Measurements from ENCODE around the gene SCGB1D4.
"Not testable (repeated sequence)": the region's sequence is repeated elsewhere in the genome, so short reads cannot be mapped to it uniquely, and the experiment has no call there.

The SCGB1D4 gene

GRCh38 chr11:62298975-62299374 is at the start of gene SCGB1D4:
TSS of gene SCGB1D4 (minus strand) at chr11:62299075. CDS start at chr11:62299010, 65 bp downstream.
- DNase-seq, result no peak

- no peak for DNase-seq
Measured at GRCh38 chr11:62345861-62346260, 47.0 kb upstream of the SCGB1D4 start.

DNA sequence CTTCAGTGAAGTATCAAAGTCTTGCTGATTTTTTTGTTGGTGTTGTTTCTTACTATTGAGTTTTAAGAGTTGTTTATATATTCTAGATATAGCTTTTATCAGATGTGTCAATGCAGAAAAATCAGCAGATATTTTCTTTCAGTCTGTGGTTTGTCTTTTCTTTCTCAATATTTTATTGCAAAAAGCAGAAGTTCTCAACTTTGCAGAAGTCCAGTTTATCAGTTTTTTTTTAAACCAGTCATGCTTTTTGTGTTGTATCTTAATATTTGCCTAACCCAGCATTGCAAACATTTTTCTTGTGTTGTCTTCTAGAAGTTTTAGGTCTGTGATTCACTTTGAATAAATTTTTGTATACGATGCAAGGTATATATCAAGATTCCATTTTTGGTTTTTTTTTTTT is 45.3 kb upstream of the SCGB1D4 start:
- no peak for DNase-seq

- not testable (repeated sequence) for DNase-seq
Measured at GRCh38 chr11:62343646-62344190, 44.8 kb upstream of the SCGB1D4 start.

DNA sequence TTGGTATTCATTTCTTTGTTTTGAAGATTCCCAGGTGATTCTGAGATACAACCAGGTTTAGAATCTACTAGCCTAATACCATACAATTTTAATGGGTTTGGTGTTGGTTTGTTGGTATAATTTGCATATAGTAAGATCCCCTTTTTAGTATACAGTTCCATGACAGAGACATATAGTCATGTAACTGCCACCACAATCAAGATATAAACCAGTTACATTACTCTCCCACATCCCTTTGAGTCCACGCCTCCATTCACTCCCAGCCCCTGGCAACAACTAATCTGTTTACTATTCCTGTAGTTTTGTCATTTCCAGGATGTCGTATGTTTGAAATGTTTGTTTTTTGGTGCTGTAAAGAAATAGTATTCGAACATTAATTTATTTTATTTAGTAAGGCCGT is 42.7 kb upstream of the SCGB1D4 start:
- DNase-seq, result no peak

GRCh38 chr11:62340269-62340901 is 41.5 kb upstream of the SCGB1D4 start:
- peak; percentile 61 for DNase-seq

DNA sequence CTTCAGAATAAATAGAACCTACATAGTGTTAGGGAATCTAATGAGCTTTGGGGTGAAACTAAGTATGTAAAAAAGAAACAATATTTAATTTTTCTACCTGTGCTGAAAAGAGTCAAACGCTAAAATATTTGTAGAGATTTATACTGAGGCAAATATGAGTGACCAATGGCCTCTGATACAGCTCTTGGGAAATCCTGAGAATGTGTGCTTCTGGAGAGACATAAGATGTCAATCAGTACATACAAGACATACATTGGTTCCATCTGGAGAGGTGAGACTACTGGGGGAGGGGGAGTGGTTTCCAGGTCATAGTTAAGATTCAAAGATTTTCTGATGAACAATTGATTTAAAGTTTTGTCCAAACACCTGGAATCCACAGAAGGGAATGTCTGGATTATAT is 39.3 kb upstream of the SCGB1D4 start:
- DNase-seq, result no peak

GRCh38 chr11:62337303-62338181 is 38.7 kb upstream of the SCGB1D4 start, which contains the start of gene ASRGL1:
TSS of gene ASRGL1 (plus strand) at chr11:62337448. CDS start at chr11:62337978, 530 bp downstream.
- peak; percentile 79 for DNase-seq

- DNase-seq, result not testable (repeated sequence)
Measured at GRCh38 chr11:62336949-62337302, 38.1 kb upstream of the SCGB1D4 start.

DNA sequence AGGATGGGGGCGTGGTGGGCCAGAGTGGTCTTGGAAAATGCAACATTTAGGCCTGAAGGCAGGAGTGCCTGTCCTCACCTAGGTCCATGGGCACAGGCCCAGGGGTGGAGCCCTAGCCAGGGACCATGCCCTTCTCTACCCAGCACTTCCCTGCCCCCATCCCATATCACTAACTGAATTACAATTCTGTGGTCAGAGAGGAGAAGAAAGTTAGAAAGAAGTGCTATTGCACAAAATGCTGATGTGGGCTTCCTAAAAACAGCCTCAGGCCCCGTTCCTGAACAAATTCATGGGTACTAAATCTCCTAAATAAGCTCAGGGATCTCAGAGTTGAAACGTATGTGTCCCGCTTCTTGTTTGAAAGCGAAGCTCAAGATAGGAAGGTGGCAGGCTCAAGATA is 34.9 kb upstream of the SCGB1D4 start:
- DNase-seq, result no peak

- not testable (repeated sequence) for DNase-seq
Measured at GRCh38 chr11:62331264-62331663, 32.4 kb upstream of the SCGB1D4 start.

DNA sequence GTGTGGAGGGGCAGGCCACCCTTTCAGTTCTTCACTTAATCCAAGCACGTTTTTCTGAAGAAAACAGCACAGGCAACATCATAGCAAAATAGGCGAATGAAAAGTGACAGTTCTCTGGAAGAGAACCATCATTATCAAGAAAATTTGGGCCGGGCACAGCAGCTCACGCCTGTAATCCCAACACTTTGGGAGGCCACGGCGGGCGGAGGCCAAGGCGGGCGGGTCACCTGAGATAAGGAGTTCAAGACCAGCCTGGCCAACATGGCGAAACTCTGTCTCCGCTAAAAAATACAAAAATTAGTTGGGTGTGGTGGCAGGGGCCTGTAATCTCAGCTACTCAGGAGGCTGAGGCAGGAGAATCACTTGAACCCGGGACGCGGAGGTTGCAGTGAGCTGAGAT is 28.7 kb upstream of the SCGB1D4 start:
- DNase-seq, result not testable (repeated sequence)

- not testable (repeated sequence) for DNase-seq
Measured at GRCh38 chr11:62326719-62327118, 27.8 kb upstream of the SCGB1D4 start.

DNA sequence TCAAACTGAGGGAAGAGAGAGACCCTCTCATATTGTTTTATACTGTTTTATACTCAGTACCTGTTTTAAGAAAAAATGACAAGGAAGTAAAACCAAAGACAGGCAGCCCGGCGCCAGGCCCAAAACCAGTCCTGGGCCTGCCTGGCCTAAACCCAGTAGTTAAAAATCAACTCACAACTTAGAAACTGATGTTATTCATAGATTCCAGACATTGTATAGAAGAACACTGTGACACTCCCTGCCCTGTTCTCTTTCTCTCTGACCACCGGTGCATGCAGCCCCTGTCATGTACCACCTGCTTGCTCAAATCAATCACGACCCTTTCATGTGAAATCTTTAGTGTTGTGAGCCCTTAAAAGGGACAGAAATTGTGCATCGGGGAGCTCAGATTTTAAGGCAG is 26.9 kb upstream of the SCGB1D4 start:
- not testable (repeated sequence) for DNase-seq

GRCh38 chr11:62324731-62325556 is 26.1 kb upstream of the SCGB1D4 start:
- DNase-seq, result peak; percentile 54

DNA sequence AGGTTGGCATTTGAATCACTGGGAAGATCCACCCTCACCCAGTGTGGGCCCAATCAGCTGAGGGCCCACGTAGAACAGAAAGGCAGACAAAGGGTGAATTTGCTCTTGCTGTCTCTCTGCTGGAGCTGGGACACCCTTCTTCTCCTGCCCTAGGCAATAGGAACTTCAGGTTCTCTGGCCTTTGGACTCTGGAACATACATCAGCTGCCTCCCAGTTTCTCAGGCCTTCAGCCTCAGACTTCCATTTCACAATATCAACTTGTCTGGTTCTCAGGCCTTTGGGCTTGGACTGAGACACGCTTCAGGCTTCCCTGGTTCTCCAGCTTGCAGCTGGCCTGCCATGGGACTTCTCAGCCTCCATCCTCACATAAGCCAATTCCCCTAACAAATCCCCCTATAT is 23.6 kb upstream of the SCGB1D4 start:
- no peak for DNase-seq

DNA sequence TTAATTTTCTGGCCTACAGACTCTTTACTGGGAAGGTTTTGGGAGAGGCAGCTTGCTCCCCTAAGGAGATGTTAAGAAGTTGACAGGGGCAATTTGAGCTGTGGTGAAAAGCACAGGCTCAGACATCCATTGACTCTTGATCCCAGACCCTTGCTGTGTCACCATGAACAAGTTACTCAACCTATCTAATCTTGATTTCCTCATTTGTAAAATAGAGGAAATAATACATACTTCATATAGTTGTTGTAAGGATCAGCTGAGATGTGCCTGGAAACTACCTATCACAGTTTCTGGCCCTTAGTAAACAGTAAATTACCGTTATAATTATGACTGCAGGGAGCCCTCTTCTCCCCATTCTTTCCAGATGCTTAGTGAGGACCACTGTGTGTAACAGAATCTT is 16.6 kb upstream of the SCGB1D4 start:
- no peak for DNase-seq

- no peak for DNase-seq
Measured at GRCh38 chr11:62309991-62310390, 11.1 kb upstream of the SCGB1D4 start.

DNA sequence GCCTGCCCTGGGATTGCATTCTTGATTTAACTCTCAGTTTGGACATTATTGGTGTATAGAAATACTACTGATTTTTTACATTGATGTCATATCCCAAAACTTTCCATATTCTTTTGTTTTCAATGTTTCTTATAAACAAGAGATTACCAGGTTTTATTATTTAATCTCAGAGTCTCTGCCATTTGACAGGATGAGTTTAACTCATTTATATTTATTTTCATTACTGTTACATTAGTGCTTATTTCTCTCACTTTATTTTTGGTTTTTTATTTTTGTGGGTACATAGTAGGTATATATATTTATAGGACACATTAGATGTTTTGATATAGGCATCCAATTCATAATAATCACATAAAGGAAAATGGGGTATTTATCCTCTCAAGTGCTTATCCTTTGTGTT is 9.1 kb upstream of the SCGB1D4 start:
- DNase-seq, result no peak

GRCh38 chr11:62306227-62306626 is 7.4 kb upstream of the SCGB1D4 start:
- DNase-seq, result no peak

- no peak for DNase-seq
Measured at GRCh38 chr11:62295504-62295903, 3.4 kb downstream of the SCGB1D4 start.

DNA sequence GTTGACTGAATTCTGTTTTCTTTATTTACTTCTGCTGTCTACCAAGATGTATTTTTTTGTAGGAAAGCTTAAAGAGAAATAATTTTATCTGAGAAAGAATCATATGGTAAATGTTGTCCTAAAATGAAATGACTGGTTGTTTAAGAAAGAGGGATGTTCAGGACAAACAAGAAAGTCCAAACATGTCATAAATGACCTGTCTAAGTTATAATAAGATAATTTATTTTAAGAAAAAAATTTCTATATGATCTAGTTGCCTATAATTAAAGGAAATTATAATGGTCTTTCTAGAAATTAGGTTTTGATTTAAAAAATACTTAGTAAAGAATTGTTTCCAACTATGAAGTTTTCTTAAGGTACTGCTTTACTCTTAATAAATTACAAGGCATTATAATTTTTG is 18.4 kb downstream of the SCGB1D4 start:
- DNase-seq, result no peak

DNA sequence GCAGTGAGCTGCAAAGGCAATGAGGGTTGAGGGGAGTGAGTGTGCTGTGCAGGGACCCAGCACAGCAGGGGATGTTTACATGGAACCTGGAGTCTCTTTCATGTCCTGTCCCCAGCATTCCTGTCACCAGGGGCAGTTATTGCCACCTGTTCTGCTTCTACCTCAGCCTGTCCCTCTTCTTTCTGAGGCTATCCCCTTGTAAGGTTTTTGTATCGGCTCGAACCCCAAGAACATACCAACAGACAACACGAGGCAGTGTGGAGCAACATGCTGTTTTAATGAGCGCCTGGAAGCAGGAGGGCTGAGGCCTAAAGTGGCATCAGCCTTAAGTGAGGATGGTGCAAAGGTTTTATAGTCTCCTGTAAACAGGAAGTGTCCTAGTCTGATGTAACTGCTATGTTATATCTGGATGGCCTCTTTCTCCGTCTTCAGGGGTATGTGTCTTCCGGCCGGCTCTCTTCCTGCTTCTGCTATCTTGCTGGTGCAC is 25.0 kb downstream of the SCGB1D4 start:
- no peak for DNase-seq

Measured in stimulated activated CD4-positive, alpha-beta T cell treated with anti-CD3 and anti-CD28 coated beads, Interleukin-4, amount 100 ng/mL, for 24 hours (primary cell).